Measurements from ENCODE around the gene NEDD9. TPM values are rescaled to one million over a fixed set of nuclear protein-coding genes. Genes with fewer than 3 reads are reported as not detected.

NEDD9 gene
- total and polyA plus RNA-seq, 2 of the 13 experiments (the other 11 are each of a cell fraction or from before 2014, with no cell fraction given): 27.1 to 389 TPM

DNA sequence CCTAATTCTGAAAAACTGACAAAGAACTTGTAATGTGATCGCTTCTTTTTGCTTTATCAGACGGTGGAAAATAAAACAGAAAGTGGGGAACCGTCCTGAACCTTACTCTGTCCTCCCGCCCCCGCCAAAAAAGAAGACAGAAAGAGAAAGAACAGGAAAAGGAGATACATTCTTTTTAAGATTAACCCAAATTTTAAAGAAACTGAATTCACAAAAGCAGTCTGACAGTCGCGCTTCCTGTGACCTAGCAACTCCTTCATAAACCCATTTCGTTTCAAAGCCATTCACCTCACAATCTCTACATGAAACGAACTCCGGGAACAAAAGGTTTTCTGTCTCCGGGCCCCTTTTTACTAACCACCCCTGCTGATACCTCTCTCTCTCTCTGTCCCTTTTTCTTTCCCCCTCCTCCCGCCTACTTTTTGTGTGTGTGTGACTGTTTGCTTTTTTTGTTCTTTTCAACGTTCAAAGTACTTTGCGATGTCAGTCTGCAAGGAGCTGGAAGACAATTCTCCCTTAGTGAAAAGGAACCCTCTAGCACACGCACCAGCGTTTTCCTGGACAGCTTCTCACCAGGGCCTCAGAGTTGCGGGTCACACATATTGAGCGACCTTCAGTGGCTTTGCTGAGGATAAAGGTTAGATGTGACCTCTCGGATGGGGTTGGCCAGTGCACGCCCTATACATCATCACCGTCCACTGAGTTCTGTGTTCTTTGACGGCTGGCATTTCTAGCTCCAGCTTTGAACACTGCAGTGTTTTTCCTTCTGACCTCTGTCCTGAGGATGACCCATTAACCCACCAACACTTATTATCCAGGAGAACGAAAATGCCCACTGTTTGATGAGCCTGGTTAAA, 530 bp upstream of the NEDD9 start (continued):
- TF ChIP-seq ZNF614 (CRISPR knock-in tag; IDR thresholded peaks at IDR 0.05; ENCODE audit: borderline replicate concordance): peak; percentile 80; the same call in 1 of the 2 replicates
- no peak for TF ChIP-seq PCBP2 (optimal IDR thresholded peaks at IDR 0.05; ENCODE audit: low read depth, low read length, poor library complexity, severe bottlenecking)
- TF ChIP-seq TOE1 (CRISPR knock-in tag; IDR thresholded peaks at IDR 0.05): no peak; the same call in 1 of the 2 replicates
- TF ChIP-seq ZNF788 (CRISPR knock-in tag; IDR thresholded peaks at IDR 0.05; ENCODE audit: borderline replicate concordance): peak; percentile 59; the same call in 1 of the 2 replicates
- TF ChIP-seq HDAC2 (CRISPR knock-in tag; IDR thresholded peaks at IDR 0.05): peak; percentile 95
- peak; percentile 75 for TF ChIP-seq HBP1 (CRISPR knock-in tag; IDR thresholded peaks at IDR 0.05; ENCODE audit: low read depth)
- no peak for TF ChIP-seq ZNF354B (CRISPR knock-in tag; IDR thresholded peaks at IDR 0.05)
- TF ChIP-seq NR2F1 (CRISPR knock-in tag; IDR thresholded peaks at IDR 0.05): peak; percentile 86 to 88
- peak; percentile 82 for TF ChIP-seq ELF4 (CRISPR knock-in tag; IDR thresholded peaks at IDR 0.05; ENCODE audit: borderline replicate concordance)
- no peak for TF ChIP-seq SP1 (IDR thresholded peaks at IDR 0.05)
- TF ChIP-seq SP1 (CRISPR knock-in tag; IDR thresholded peaks at IDR 0.05): peak; percentile 18; the same call in 1 of the 2 replicates
- peak; percentile 75 for TF ChIP-seq ZBTB38 (CRISPR knock-in tag; IDR thresholded peaks at IDR 0.05)
- TF ChIP-seq ZNF510 (CRISPR knock-in tag; IDR thresholded peaks at IDR 0.05; ENCODE audit: low read depth): peak; percentile 62; the same call in 1 of the 2 replicates
- TF ChIP-seq KDM5B (CRISPR knock-in tag; IDR thresholded peaks at IDR 0.05; ENCODE audit: borderline replicate concordance): no peak
- TF ChIP-seq EEA1 (CRISPR knock-in tag; IDR thresholded peaks at IDR 0.05; ENCODE audit: borderline replicate concordance): 0 out of 2 replicates have a peak, but pooled peaks have one; percentile 65
- TF ChIP-seq SAFB2 (CRISPR knock-in tag; IDR thresholded peaks at IDR 0.05; ENCODE audit: borderline replicate concordance, low read depth): no peak
- TF ChIP-seq POLR2A (IDR thresholded peaks at IDR 0.05; ENCODE audit: insufficient read depth in 1 of 2, low read depth in 2 of 2, low read length in 2 of 2): peak; percentile 56 to 66
- no peak for TF ChIP-seq ZNF496 (CRISPR knock-in tag; IDR thresholded peaks at IDR 0.05; ENCODE audit: insufficient replicate concordance)
- TF ChIP-seq JUN (CRISPR knock-in tag; IDR thresholded peaks at IDR 0.05): peak; percentile 69; the same call in 1 of the 2 replicates
- peak; percentile 11; the same call in 1 of the 2 replicates for TF ChIP-seq TARDBP (CRISPR knock-in tag; IDR thresholded peaks at IDR 0.05)
- TF ChIP-seq TBX2 (CRISPR knock-in tag; IDR thresholded peaks at IDR 0.05; ENCODE audit: borderline replicate concordance): peak; percentile 60
- TF ChIP-seq HNRNPK (IDR thresholded peaks at IDR 0.05; ENCODE audit: low read depth, low read length, poor library complexity, severe bottlenecking): no peak
- TF ChIP-seq ELF3 (CRISPR knock-in tag; IDR thresholded peaks at IDR 0.05): peak; percentile 64
- peak; percentile 83 for TF ChIP-seq ZNF430 (CRISPR knock-in tag; IDR thresholded peaks at IDR 0.05)
- peak; percentile 91; the same call in 1 of the 2 replicates for TF ChIP-seq CHD4 (IDR thresholded peaks at IDR 0.05; ENCODE audit: borderline replicate concordance, low read length)
- 0 out of 2 replicates have a peak, but pooled peaks have one; percentile 59 for TF ChIP-seq NKX3-1 (CRISPR knock-in tag; IDR thresholded peaks at IDR 0.05)
- no peak for TF ChIP-seq ZFP62 (CRISPR knock-in tag; IDR thresholded peaks at IDR 0.05)

All from HepG2 (cell line).